ENCODE results near the gene SRSF7.

GRCh38 chr2:38731090-38731489 is 20.1 kb downstream of the SRSF7 start:
- TF ChIP-seq CTCF (IDR thresholded peaks at IDR 0.05), result no peak
- no peak for TF ChIP-seq POLR2AphosphoS5 (IDR thresholded peaks at IDR 0.05)
- no peak for TF ChIP-seq POLR2A (IDR thresholded peaks at IDR 0.05; ENCODE audit: low read depth)
- TF ChIP-seq EP300 (IDR thresholded peaks at IDR 0.05), result no peak

All from esophagus muscularis mucosa (tissue), 4 donors.